ENCODE results near the gene MPZL2.

The MPZL2 gene

DNA sequence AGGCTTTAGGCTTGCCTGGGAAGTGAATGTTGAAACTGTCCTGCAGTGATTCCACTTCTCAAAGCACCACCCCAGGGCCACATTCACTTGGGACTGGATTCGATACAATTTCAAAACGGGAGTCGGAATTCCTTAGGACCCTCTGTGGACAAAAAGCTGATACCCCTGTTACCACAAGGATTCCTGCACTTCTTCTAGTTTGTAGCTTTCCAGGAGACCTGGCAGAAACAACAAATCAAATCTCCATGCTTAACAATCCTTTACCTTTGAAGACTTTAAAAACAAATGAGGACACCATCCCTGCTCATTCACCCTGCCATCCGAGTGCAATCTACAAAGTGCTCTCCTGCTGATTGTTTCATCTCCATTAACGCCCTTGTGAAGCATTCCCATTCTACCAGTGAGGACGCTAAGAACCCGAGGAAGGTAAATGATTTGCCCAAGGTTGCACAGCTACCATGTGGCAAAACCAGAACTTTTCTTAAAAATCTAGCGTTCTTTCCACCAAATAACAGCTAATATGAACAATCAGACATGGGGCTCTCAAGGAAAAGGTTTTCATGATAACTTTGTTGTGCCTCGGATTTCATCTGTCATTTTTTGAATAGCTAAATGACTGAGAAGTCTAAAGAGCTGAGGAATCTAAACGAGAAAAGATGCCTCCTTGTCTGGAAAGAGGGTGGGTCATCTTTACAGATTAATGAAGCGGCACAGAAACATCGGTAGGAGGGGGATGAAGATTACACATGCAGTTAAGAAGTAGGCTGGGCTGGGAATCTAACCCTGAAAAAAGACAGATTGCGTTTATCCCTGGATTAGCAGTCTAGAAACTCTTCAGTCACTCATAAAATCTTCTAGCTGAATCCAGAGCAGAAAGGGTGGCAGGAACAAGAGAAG, 720 bp upstream of the MPZL2 start:
- CTCF ChIA-PET: interaction anchor here (1.0 to 2.3 kb wide), 4 partner anchors 12 to 24 kb away, joined by 3 to 7 read pairs (median 4); no protein-coding TSS in a partner anchor
- TF ChIP-seq, protein P1, sequence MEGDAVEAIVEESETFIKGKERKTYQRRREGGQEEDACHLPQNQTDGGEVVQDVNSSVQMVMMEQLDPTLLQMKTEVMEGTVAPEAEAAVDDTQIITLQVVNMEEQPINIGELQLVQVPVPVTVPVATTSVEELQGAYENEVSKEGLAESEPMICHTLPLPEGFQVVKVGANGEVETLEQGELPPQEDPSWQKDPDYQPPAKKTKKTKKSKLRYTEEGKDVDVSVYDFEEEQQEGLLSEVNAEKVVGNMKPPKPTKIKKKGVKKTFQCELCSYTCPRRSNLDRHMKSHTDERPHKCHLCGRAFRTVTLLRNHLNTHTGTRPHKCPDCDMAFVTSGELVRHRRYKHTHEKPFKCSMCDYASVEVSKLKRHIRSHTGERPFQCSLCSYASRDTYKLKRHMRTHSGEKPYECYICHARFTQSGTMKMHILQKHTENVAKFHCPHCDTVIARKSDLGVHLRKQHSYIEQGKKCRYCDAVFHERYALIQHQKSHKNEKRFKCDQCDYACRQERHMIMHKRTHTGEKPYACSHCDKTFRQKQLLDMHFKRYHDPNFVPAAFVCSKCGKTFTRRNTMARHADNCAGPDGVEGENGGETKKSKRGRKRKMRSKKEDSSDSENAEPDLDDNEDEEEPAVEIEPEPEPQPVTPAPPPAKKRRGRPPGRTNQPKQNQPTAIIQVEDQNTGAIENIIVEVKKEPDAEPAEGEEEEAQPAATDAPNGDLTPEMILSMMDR (conservative IDR thresholded peaks at IDR 0.05; ENCODE audit: low read depth): no peak
- no peak for DNase-seq (ENCODE audit: low spot score)
- H3K27ac ChIP-seq: peak overlapping the region; percentile 90
- POLR2A ChIA-PET (ENCODE audit: low non-redundant PET): interaction anchor here (1.2 to 1.6 kb wide), 2 partner anchors 11 to 13 kb away, joined by 3 to 7 read pairs; partner anchors contain the start of gene MPZL3

DNA sequence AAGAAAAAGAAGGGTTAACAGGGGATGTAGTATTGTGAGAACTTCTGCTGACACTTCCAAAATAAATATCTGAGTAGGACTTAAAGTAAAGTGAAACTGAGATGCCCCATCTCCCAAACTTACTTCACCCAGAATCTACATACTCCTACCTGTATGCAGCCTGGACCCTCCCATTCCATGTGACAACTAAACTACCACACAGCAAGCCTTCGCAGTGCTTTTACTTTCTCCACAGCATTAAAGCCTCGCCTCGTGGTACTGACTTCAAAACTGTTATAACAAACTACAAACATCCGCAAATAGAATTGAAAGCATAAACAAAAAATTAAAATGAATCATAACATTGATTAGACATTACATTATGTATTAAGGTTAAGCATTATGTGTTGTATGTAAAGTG, 985 bp downstream of the MPZL2 start:
- CTCF ChIA-PET: interaction anchor here (0.6 to 0.9 kb wide), 2 partner anchors 24 to 92 kb away, joined by 3 to 5 read pairs; no protein-coding TSS in a partner anchor
- no peak overlapping the region for H3K27ac ChIP-seq
- no peak for DNase-seq (ENCODE audit: low spot score)
- TF ChIP-seq, protein P1 (conservative IDR thresholded peaks at IDR 0.05; ENCODE audit: low read depth): no peak
- POLR2A ChIA-PET (ENCODE audit: low non-redundant PET): interaction anchor here (1.6 kb wide), 1 partner anchor 13 kb away, joined by 7 read pairs; no protein-coding TSS in a partner anchor

DNA sequence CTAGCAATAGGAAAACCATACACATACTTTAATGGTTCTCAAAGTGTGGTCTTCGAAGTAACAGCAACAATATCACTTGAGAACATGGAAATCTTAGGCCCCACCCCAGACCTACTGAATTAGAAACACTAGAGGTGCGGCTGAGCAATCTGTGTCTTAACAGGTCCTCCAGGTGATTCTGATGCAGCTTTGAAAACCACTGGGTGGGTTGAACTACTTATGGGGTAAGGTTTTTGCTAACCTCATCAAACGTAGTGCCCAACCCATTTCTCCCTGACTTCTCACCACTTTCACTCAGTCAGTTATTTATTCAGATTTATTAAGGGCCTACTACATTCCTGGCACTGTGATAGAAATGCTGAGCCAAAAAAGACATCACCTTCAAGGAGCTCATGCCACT, 3.7 kb downstream of the MPZL2 start:
- no peak for DNase-seq (ENCODE audit: low spot score)
- ChIA-PET POLR2A (ENCODE audit: low non-redundant PET) (no interaction called here), CTCF (interaction anchor here (0.6 kb wide), 2 partner anchors 71 to 421 kb away, joined by 3 to 5 read pairs; no protein-coding TSS in a partner anchor)
- H3K27ac ChIP-seq: no peak overlapping the region
- TF ChIP-seq, protein P1 (conservative IDR thresholded peaks at IDR 0.05; ENCODE audit: low read depth): no peak

DNA sequence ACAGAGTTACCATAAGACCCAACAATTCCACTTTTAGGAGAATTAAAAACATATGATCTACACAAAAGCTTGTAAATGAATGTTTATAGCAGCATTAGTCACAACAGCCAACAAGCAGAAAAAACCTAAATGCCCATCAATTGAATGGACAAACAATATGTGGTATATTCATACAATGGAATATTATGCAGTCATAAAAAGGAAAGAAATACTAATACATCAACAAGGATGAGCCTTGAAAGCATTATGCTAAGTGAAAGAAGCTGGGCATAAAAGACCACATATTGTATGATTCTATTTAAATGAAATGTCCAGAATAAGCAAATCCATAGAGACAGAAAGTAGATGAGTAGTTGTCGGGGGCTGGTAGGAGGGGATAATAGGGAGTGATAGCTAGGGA, 5.0 kb downstream of the MPZL2 start:
- CTCF ChIA-PET: interaction anchor here (0.7 kb wide), 1 partner anchor 92 kb away, joined by 5 read pairs; no protein-coding TSS in a partner anchor
- H3K27ac ChIP-seq: no peak overlapping the region
- POLR2A ChIA-PET (ENCODE audit: low non-redundant PET): no interaction called here
- TF ChIP-seq, protein P1 (conservative IDR thresholded peaks at IDR 0.05; ENCODE audit: low read depth): no peak
- DNase-seq (ENCODE audit: low spot score): no peak

DNA sequence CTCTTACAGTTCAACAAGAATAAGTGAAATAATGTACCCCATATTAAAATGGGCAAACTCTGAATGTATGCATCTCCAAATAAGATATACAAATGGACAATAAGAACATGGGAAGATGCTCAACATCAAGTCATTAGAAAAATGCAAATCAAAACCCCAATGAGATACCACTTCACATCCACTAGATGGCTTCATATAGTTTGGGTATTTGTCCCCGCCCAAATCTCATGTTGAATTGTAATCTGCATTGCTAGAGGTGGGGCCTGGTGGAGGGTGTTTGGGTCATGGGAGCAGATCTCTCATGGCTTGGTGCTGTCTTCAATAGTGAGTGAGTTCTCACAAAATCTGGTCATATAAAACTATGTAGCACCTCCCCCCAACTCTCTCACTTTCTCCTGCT, 5.7 kb downstream of the MPZL2 start:
- TF ChIP-seq, protein P1 (conservative IDR thresholded peaks at IDR 0.05; ENCODE audit: low read depth): no peak; the same call in 1 of the 2 replicates
- H3K27ac ChIP-seq: no peak overlapping the region
- ChIA-PET CTCF (no interaction called here), POLR2A (ENCODE audit: low non-redundant PET) (no interaction called here)
- DNase-seq (ENCODE audit: low spot score): no peak

DNA sequence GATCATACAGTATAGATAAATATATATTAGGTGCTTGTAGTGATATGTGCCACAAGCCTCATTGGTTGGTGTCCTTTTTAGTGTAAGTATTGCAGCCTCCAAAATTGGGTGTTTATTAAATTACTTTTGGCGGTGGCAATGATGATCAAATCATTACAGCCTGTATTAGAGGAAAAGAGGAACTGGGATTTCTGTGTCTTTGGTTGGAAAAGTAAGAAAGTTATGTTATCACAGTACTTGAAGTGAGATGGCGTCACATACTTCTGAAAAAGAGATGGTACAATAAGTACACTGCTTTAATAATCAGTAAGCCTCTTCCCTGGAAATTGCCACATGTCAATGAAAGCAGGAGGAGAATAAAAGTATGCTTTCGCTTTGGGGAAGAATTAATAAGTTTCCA, 11.4 kb downstream of the MPZL2 start:
- ChIA-PET CTCF (interaction anchor here (0.6 to 1.5 kb wide), 2 partner anchors 39 to 108 kb away, joined by 3 read pairs; no protein-coding TSS in a partner anchor), POLR2A (ENCODE audit: low non-redundant PET) (no interaction called here)
- TF ChIP-seq, protein P1 (conservative IDR thresholded peaks at IDR 0.05; ENCODE audit: low read depth): no peak
- H3K27ac ChIP-seq: no peak overlapping the region
- no peak for DNase-seq (ENCODE audit: low spot score)
